NCI-H128 (cell line): ENCODE measurements around the gene AP4E1.
"Not testable (repeated sequence)": the region's sequence is repeated elsewhere in the genome, so short reads cannot be mapped to it uniquely, and the experiment has no call there.

Experiments used
- DNase-seq: peaks from one replicate; lab custom pipeline; 2025; ENCODE audit not compliant: unreplicated experiment; lab: John Stamatoyannopoulos, UW

The AP4E1 gene

GRCh38 chr15:50888054-50888453, 20.4 kb upstream of the AP4E1 start:
- no peak for DNase-seq

DNA sequence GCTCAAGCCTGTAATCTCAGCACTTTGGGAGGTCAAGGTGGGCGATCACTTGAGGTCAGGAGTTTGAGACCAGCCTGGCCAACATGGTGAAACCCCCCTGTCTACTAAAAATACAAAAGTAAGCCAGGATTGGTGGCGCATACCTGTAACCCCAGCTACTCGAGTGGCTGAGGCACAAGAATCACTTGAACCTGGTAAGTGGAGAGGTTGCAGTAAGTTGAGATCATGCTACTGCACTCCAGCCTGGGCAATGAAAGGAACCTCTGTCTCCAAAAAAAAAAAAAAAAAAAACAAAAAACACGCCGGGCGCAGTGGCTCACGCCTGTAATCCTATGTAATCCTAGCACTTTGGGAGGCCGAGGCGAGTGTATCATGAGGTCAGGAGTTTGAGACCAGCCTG, 18.9 kb upstream of the AP4E1 start:
- no peak for DNase-seq

DNA sequence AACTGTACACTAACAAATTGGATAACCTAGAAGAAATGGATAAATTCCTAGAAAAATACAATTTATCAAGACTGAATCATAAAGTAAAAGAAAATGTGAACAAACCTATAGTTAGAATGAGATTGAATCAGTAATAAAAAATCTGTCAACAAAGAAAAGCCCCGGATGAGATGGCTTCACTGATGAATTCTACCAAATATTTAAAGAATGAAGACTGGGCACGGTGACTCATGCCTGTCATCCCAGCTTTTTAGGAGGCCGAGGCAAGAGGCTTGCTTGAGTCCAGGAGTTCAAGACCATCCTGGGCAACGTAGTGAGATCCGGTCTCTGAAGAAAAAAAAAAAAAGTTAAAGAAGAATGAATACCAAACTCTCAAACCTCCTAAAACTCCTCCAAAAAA, 17.7 kb upstream of the AP4E1 start:
- DNase-seq = no peak

DNA sequence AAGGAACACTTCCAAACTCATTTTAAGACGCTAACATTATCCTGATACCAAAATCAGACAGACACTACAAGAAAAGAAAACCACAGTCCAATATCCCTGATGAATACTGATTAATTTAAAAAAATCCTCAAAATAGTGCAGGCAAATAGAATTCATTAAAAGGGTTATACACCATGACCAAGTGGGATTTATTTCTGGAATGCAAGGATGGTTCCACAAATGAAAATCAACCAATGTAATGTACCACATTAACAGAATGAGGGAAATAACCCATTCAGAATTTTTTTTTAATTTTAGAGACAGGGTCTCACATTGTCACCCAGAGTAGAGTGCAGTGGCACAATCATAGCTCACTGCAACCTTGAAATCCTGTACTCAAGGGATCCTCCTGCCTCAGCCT, 17.3 kb upstream of the AP4E1 start:
- no peak for DNase-seq

GRCh38 chr15:50893976-50894375, 14.5 kb upstream of the AP4E1 start:
- DNase-seq = no peak

- DNase-seq = not testable (repeated sequence)
These were observed 7.1 kb upstream of the AP4E1 start for GRCh38 chr15:50901390-50901789.

DNA sequence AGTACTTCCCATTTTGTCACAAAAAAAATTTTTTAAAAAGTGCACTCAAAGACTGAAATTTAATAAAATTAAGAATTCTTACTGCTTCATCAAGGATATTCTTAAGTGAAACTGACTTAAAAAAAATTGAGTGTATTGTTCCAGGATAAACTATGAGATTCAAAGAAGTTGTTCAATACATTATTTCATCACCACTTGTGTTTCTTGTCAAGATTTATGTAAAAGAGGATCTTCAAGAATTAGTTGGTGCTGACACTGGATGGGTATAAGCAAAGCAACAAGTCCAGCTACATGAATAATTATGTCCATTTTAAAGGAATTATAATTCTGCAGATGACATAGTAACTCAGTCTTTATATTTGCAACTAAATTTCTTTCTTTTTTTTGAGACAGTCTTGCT, 4.3 kb upstream of the AP4E1 start:
- no peak for DNase-seq

- no peak for DNase-seq
These were observed 3.4 kb upstream of the AP4E1 start for GRCh38 chr15:50905055-50905454.

DNA sequence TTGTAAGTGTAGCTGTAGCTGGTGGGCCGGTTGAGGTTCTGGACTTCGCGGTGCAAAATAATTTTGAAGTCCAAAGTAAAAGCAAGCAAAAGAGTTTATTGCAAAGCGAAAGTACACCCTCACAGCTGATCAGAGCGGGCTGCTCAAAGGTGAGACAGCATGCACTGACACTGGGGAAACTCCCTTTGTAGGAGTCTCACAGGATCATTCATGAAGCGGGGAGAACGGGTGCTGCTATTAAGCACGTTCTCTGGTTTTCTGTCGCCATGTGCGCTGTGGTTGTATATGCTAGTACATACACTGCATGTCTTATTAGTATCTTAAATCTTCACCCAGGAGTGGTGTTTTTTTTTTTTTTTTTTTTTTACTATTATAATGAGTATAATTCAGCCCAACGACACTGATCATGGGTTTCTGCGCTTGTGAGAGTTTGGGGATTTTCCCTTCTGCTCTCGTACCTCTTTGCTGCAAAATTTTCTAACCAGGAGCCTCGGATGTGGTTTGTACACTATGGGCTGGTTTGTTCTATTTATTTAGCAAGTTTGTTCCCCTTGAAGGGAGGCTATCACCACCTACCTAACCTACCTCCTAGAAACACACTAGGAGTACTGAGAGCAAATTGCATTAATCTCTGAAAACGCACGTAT, 1.4 kb upstream of the AP4E1 start:
- no peak for DNase-seq

DNA sequence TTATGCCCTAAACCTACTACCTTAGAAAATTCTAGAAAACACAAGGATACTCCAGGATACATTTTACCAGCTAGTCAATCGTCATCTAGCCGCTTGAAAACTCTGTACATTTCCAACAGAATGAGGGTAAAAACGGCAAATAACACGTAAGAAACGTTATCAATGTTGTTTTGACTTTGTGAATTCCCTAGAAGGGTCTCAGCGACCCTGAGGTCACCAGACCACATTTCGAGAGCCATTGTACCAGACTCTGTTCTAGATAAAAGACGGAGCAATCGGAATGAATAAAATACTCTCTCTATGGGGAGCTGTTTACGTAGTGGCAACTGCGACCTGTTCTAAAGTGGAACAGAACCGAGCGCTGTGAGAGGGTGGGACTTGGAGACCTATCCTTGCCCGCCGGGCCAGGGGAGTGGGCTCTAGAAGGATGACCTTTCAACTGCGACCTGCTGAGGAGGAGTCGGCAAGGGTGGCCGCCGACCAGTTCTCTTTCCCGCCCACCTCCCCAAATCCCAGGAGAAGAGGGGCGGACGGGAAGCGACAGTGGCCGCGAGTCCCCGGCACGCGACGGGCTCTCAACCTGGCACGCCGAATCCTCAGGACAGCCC, 778 bp upstream of the AP4E1 start:
- no peak for DNase-seq

DNA sequence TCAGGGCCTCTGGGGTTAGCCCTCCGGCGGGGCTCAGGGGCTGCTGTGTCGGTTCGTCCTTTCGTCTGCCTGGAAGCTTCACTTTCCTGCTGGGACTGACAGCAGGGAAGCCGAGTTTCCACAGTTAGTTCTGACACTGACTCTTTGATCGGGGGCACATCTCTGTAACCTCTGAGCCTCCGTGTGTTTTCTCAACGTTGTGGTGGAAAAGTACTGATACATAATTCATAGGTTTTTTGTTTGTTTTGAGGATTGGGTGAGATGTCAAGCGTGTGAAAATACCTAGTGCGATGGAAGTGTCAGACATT, 481 bp downstream of the AP4E1 start:
- DNase-seq = no peak

DNA sequence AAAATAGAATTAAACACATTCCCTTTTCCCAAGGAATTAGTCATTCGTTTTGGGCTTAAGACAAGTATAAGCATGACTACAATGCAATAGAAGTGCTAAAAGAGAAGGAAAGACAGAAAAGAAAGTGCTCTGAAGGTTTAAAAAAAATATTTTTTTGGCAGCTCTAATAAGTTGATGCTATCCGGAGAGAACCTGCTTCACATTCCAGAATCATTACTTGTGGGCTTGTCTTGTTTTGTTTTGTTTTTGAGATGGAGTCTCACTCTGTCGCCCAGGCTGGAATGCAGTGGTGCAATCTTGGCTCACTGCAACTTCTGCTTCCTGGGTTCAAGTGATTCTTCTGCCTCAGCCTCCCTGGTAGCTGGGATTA, 1.9 kb downstream of the AP4E1 start:
- DNase-seq = not testable (repeated sequence)

DNA sequence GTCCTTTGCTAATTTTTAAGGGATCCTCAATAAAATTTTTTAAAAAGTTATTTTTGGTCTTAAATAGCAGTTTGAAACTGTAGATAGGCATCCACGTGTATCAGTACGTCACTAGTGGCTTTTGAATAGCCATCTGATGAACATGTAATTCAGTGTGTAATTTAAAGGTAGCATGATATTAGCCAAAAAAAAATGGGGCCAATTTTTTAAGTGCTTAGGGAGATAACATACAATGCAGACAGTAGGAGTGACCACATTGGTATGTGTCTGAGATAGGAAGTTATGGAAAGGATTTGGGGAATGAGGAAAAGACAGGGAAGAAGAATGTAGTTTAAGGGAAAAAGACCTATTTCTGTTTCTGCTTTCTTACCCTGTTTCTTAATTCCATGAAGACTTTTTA, 2.5 kb downstream of the AP4E1 start:
- DNase-seq = no peak

- DNase-seq = no peak
These were observed 3.1 kb downstream of the AP4E1 start for GRCh38 chr15:50911621-50912020.

GRCh38 chr15:50916400-50916799, 7.9 kb downstream of the AP4E1 start:
- DNase-seq = no peak

- DNase-seq = not testable (repeated sequence)
These were observed 10.9 kb downstream of the AP4E1 start for GRCh38 chr15:50919359-50919758.

DNA sequence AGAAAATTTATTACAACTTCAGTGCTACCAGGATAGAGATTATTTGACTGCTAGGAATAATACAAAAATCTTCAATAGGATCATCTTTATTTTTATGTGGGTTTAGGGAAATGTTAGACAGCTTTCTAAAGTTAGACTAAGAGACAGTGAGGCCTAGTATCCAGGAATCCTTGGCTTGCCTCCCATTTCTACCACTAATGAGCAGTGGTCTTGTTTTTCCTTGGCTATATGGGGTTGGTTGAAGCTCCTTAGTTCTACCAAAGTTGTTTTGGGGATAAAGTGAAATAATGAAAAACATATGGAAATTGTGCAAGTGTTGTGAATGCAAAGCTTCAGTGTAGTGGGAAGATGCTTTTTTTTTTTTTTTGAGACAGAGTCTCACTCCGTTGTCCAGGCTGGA, 16.8 kb downstream of the AP4E1 start:
- no peak for DNase-seq

- DNase-seq = no peak
These were observed 20.6 kb downstream of the AP4E1 start for GRCh38 chr15:50929062-50929461.

DNA sequence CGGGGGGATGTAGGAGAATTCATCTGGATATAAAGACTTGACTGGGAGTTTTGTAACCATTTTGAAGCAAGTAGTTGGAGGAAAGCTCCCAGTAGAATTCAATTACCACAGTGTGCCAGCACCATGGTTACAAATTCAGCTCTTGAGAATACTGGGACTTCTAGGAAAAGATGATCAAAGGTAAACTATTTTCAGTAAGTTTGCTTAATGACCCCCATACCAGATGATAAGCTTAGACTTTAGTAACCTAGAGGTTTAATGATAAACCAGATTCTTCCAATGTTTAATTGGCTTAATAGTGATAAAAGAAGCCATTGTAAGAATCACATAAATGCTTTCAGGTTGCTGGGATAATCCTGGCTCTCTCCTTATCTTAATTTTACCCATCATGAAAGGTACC, 22.3 kb downstream of the AP4E1 start:
- no peak for DNase-seq

GRCh38 chr15:50933341-50933740, 24.9 kb downstream of the AP4E1 start:
- no peak for DNase-seq

DNA sequence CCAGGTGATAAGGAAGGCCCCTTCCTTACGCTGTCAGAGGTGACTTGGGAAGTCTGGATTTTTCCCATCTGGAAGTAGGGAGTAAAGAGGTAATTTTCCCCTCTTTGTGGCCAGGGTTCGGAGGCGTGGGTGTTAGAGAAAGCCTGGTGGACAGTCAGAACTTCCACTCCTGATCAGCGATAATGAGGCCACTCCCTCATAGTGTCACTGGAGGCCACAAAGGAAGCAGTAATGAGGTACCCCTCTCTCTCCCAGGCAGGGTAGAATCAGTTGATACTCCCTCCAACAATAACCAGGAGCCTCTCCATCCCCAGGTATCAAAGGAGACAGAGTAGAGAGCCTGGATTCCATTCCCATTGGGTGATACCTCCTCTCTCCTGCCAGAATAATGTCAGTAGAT, 30.0 kb downstream of the AP4E1 start:
- no peak for DNase-seq

- no peak for DNase-seq
These were observed 31.4 kb downstream of the AP4E1 start for GRCh38 chr15:50939911-50940310.

DNA sequence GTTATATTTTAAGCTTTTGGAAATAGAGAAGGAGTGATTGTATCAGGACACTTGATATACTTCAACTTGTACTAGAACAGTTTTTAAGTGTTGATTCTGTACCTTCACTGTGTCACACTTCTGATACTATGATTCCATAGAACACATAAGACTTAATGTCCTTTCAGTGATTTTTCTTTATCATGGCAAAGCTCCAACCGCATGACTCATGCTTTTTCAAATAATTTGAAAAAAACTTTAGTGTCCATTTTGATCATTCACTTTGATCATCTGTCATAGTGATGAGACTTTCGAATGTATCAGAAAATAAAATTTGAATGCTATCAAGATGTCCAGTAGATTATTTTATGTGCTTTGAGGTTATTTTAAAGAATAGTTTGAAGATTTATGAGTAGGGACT, 32.0 kb downstream of the AP4E1 start:
- no peak for DNase-seq
